ENCODE results near the gene PHLDA2.

PHLDA2 gene

GRCh38 chr11:2899080-2899783 lies 30.0 kb downstream of the PHLDA2 start:
- in situ Hi-C loops (cut with MboI; ENCODE audit: low sequenced_read_pairs), result loop anchor here (10.0 to 25.0 kb wide), 3 partner anchors 364 to 712 kb away; no protein-coding TSS in a partner anchor

- in situ Hi-C loops (cut with MboI; ENCODE audit: low sequenced_read_pairs), result loop anchor here (10.0 to 25.0 kb wide), 3 partner anchors 364 to 711 kb away; no protein-coding TSS in a partner anchor
Observed at GRCh38 chr11:2898366-2899079, 30.7 kb downstream of the PHLDA2 start.

DNA sequence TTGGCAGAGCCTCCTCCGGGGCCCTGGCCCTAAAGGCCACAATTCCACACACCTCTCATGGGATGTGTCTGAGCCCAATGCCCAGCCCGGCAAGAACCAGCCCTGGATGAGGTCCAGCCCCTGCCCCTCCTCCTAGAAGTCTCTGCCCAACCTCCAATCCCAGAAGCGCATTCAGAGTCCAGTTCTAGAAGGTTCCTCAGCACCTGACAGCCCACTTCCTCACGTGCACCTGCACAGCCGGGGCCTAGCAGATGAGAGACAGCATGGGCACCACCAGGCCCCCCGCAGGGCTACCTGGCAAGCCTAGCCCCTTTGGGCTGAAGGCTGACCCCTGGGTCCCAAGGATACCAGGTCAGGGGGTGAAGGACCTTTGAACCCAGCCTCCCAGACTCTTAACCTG lies 32.2 kb downstream of the PHLDA2 start:
- in situ Hi-C loops (cut with MboI; ENCODE audit: low sequenced_read_pairs), result loop anchor here (10.0 to 25.0 kb wide), 3 partner anchors 362 to 710 kb away; no protein-coding TSS in a partner anchor

DNA sequence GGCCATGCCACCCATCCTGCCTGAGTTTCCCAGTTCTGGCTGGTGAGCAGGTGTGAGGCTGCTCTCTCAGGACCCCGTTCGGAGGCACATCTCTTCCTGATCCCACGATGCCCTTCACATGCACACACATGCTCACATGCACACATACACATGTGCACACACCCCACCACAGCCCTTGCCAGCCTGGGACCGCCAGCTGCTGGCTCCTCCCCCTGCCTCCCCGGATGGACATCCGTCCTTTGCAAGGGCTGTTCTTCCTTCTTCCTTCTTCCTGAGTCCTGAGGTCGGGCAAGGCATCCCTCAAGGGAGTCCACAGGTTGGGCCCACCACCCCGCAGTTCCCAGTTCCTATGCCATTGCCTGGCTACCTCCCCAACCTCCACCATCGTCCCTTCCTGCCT lies 33.2 kb downstream of the PHLDA2 start:
- in situ Hi-C loops (cut with MboI; ENCODE audit: low sequenced_read_pairs), result loop anchor here (10.0 to 25.0 kb wide), 3 partner anchors 361 to 709 kb away; no protein-coding TSS in a partner anchor

DNA sequence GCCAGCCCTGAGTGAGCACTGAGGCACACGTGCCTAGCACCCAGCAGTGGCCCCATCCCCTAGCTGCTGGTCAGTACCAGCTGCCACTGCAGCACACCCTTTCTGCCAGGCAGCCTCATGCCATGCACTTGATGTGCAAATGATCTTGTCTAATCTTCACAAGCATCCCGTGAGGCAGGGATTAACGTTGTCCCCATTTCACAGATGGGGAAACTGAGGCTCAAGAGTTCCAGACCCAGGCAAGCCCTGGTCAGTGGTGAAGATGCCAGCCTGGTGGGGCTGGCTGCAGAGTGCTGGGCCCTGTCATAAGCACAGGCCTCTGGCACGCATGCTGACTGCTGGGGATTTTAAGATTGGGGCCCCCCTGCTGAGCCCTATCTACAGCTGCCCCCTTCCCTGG lies 35.3 kb downstream of the PHLDA2 start:
- in situ Hi-C loops (cut with MboI; ENCODE audit: low sequenced_read_pairs), result loop anchor here (10.0 to 25.0 kb wide), 3 partner anchors 359 to 707 kb away; no protein-coding TSS in a partner anchor

- in situ Hi-C loops (cut with MboI; ENCODE audit: low sequenced_read_pairs), result loop anchor here (10.0 to 25.0 kb wide), 3 partner anchors 358 to 706 kb away; no protein-coding TSS in a partner anchor
Observed at GRCh38 chr11:2892967-2893528, 36.2 kb downstream of the PHLDA2 start.

DNA sequence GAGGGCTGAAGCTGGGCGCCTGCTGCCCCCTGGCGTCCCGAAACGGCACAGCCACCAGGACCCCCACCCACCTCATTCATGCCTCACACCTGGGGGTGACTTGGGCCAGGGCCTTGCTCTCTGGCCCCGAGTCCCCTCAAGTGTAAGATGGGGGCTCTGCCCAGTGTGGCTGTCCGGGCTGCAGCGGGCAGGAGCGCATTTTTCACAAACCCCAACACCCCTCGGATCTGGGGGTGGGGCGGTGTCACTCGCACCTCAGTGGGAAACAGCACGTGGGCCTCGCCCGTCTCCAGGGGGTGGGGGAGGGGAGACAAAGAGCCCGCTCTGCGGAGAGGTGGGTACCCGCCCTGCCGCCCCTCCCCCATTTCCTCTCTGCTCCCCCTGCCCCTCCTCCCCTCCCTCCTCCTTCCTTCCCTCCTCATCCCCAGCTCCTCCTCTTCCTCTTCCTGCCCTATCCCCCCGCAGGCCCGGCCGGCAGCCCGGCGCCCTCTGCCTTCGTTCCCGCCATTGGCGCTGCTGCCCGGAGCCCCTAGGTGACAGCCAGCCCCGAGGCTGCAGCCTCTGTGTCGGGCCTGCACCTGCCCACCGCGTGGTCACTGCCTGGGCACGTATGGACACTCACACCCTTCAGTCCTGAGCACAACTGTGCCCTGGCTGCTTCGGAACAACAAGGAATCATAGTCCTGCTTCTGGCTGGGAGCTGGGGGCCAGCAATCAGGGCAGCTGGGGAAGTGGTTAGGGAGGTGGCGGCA lies 36.8 kb downstream of the PHLDA2 start:
- in situ Hi-C loops (cut with MboI; ENCODE audit: low sequenced_read_pairs), result loop anchor here (10.0 to 25.0 kb wide), 3 partner anchors 358 to 705 kb away; no protein-coding TSS in a partner anchor

DNA sequence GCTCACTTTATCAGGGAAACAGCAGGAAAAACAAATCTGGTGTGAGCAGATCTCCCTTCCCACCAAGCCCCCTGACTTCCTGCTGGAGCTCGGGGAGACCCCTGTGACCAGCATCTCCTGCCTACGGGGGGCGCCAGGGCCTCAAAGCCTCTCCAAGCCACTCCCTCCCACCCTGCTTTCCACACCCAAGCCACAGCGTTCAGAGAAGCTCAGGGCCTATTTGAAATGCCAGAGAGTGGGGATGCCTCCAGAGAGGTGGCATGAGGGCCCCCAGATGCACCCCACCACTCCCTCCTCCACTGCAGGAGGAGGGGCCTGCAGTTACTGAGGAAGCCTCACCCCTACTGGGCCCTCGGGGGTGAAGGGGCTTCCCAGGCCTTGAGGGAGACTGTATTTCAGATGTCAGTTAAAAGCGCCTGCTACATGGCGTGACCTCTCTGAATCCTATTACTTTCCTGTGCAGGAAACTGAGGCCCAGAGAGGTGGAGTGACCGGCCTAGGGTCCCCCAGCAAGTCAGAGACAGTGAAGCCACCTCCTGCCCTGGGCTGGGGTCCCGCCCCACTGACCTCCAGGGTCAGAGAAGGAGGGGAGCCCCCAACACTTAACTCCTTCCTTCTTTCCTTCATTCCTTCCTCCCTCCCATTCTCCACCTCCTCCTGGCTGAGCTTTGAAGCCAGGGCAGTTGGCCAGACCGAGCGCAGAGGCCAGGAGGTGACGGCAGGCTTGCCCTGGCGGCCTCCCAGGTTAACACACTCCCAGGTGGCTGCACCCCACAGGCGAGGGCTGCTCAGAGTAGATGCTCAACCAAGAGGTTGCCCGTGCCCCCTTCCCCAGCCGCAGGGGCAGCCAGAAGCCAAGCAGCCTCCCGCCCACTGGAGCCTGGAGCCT lies 37.6 kb downstream of the PHLDA2 start:
- in situ Hi-C loops (cut with MboI; ENCODE audit: low sequenced_read_pairs), result loop anchor here (10.0 to 25.0 kb wide), 3 partner anchors 357 to 704 kb away; no protein-coding TSS in a partner anchor

DNA sequence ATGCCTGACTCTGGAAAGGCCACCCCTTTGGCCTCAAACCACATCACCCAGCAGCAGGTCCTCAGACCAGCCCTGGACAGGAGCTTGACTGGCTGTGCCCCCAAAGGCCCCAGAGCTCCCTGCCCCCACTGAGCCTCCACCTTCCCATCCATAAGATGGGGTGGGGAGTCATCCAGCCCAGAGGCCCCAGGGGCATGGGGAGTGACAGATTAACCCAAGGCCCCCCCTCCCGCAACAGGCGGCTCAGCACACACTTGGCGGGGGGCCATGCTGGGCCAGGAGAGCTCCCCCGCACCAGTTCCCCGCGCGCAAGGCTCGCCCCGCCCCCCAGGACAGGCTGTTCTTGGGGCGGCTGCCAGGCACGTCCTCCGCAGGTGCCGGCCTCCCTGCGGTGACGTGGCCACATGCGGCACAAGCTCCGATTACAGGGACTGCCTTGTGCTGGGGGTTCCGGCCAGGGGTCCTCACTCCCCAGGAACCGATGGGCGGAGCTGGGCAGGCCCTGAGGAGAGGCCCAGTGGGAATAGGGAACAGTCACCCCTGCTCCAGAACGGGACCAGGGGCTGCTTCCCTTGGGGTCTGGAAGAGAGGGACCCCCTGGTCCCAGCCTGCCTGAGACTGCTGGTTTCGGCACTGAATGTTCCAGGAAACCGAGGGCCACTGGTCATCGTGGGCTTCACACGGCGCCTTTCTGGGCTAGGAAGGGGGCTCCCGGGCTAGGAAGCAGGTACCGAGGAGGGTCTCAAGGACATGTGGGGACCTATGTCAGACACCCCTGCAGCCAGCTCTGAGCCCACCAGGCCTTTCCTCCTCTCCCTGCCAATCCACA lies 38.5 kb downstream of the PHLDA2 start:
- in situ Hi-C loops (cut with MboI; ENCODE audit: low sequenced_read_pairs), result loop anchor here (10.0 to 25.0 kb wide), 3 partner anchors 356 to 703 kb away; no protein-coding TSS in a partner anchor

DNA sequence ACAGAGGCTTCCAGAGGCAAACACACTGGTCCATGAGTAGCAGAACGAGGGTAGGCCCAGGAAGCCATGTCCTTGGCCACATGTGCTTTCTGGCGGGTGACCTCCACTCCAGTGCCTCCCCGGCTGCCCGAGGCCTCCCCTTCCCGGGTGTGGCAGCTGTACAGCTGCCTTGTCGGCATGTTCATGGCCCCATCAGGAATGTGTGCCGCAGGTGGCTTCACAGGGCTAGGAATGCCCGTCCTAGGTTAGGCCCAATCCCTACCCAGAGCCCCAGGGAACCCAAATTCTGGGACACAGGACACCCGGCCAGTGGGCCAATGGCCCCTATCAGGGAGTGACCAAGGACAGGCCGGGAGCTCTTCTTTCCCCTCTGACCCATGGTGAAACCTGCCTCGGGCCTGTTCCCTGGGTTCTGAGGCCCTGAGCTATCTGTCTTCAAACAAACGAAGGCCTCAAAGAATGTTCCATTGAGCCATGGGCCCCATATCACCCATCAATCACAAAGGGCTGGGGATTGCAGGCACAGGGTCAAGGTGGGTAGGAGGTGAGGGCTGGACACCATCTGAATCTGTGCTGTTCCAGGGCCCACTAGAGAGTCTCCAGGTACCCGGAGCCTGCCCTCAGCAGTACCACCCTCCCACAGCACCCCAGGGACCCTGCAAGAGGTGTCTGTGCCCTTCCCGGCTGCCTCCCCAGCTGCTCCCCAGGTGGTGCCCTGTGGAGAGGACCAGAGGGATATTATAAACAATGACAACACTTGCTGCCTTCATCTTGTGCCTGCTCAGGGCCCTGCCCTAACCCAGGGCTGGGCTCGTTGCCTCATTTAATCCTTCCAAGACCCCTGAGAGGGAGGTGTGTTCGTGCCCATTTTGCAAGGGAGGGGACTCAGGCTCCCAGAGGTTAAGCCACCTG lies 39.6 kb downstream of the PHLDA2 start:
- in situ Hi-C loops (cut with MboI; ENCODE audit: low sequenced_read_pairs), result loop anchor here (10.0 to 25.0 kb wide), 3 partner anchors 355 to 702 kb away; no protein-coding TSS in a partner anchor

DNA sequence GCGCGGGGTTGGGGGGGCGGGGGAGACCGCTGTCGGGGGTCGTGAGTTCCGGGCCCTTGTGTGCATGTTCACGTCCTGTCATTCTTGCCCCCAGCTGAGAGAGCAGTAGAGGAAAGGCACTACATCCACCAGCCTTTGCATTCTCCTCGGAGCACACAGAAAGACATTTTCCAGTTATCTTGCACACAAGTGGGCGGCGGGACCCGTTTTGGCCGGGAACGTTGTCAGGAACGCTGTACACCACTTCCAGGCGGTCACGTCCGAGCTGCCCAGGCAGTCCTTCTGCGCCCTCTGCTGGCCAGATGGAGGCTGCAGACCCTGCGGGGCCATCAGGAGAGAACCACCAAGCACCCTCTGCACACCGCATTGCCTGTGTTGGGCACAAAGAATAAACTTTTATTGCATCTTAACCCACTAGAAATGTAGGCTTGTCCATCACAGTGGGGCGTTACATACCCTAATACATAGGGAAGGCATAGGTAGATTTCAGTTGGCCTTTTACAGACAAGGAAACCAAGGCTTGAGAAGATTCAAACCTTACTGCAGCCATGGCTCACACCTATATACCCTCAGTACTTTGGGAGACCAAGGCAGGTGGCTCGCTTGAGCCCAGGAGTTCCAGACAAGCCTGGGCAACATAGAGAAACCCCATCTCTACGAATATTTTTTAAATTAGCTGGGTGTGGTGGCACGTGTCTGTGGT lies 40.8 kb downstream of the PHLDA2 start:
- in situ Hi-C loops (cut with MboI; ENCODE audit: low sequenced_read_pairs), result loop anchor here (25.0 kb wide), 1 partner anchor 701 kb away; no protein-coding TSS in a partner anchor

DNA sequence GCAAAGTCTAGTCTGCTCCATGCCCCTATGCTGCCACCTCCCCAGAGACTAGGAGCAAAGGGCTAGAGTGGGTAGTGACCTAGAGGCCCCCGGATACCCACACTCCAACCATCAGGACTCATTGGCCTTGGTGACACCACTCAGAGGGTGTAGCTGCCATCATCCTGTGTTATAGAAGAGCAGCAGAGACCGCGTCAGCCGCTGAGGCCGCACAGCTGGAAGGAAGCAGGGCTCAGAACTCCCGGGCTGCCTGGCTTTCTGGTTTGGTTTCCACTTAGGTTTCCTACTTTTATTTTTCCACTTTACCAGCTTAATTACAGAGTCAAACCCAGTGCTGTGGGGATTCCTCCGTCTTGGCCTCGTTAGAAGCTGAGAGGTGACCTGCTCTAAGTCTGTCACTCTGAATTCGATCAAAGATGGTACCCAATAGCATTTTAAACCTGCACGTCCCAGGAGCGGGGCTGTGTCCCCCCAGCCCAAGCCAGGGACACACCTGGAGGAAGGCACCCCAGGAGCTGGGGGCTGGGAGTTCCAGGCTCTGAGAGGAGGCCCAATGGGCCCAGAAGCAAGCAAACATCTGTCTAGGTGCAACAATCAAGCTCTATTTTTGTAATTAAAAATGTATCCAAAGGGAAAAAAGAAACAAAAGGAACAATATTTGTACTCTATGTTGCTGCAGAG lies 41.6 kb downstream of the PHLDA2 start:
- in situ Hi-C loops (cut with MboI; ENCODE audit: low sequenced_read_pairs), result loop anchor here (25.0 kb wide), 1 partner anchor 700 kb away; no protein-coding TSS in a partner anchor

- in situ Hi-C loops (cut with MboI; ENCODE audit: low sequenced_read_pairs), result loop anchor here (25.0 kb wide), 1 partner anchor 700 kb away; no protein-coding TSS in a partner anchor
Observed at GRCh38 chr11:2886936-2887335, 42.3 kb downstream of the PHLDA2 start.

GRCh38 chr11:2886191-2886894 lies 42.9 kb downstream of the PHLDA2 start:
- in situ Hi-C loops (cut with MboI; ENCODE audit: low sequenced_read_pairs), result loop anchor here (25.0 kb wide), 1 partner anchor 699 kb away; no protein-coding TSS in a partner anchor

DNA sequence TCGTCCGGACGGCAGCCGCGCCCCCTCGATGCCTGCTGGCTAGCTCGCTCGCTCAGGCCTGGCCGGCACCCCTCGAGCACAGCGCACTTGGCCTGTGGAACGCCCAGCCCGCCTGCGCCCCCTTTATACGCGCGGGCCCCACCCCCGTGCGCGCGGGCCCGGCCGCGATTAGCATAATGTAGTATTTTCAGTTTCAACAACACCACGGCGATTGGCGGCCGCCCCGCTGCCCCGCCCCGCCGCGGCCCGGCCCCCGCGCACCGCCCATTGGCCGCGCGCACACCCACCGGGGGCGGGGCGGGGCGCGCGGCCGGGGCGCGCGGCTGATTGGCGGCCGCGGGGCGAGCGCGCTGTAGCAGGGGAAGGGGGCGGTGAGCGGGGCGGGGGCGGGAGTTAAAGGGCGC lies 43.5 kb downstream of the PHLDA2 start, which contains the start of gene CDKN1C:
TSS of gene CDKN1C (minus strand) at position 98 of the 404 bp plus-strand sequence. CDS start 319 bp downstream, outside the sequence.
- in situ Hi-C loops (cut with MboI; ENCODE audit: low sequenced_read_pairs), result loop anchor here (25.0 kb wide), 1 partner anchor 698 kb away; no protein-coding TSS in a partner anchor

All from HL-60/S4 (cell line).